Spleen (tissue), 7 donors: Measurements from ENCODE around the gene BRINP2.

Source experiments
- CTCF ChIP-seq, 11 experiments: fragments of 200-600 bp in 7 of 11; fragments of 450-650 bp in 4 of 11; sonication (generic) in 4 of 11; IDR thresholded peaks in 8 of 11; conservative IDR thresholded peaks in 3 of 11; 1 replicate in 7 of 11; 2 replicates in 4 of 11; pipeline versions ENCODE4 v1.4.0 to v1.8.0; 2016 to 2021; ENCODE audit warnings: antibody characterized with exemption in 11 of 11, inconsistent platforms in 4 of 11, mild to moderate bottlenecking in 1 of 11
- POLR2A ChIP-seq, 3 donors: fragments of 450-650 bp; IDR thresholded peaks; one replicate each; pipeline ENCODE4 v1.5.1; 2017; ENCODE audit warnings: antibody characterized with exemption in 3 of 3, mild to moderate bottlenecking in 1 of 3
- POLR2AphosphoS5 ChIP-seq, 3 donors: sonication (generic); formaldehyde crosslinking; IDR thresholded peaks; one replicate each; pipeline ENCODE4 v1.5.1; 2017; ENCODE audit warnings: antibody characterized with exemption in 3 of 3
- donor health status: DM: no; HTN: no; CAD: no; lungs with moderate emphysema.
- donor health status: DM: no; HTN: no; CAD: no.
- donor health status: DM: no; HTN: no; CAD: no.

- TF ChIP-seq CTCF (IDR thresholded peaks at IDR 0.05 in 8 of 11, conservative IDR thresholded peaks at IDR 0.05 in 3 of 11) (no peak), POLR2A (IDR thresholded peaks at IDR 0.05) (no peak), POLR2AphosphoS5 (IDR thresholded peaks at IDR 0.05) (no peak)
These were observed 4.3 kb downstream of the BRINP2 start for GRCh38 chr1:177174921-177175634.
